GM18502 (cell line): ENCODE data around the gene ATXN1.

Experiments
- ATAC-seq: cut with Tn5 transposase; IDR thresholded peaks from one replicate; pipeline ENCODE4 v1.9.1; 2021; ENCODE audit warnings: mild to moderate bottlenecking; ENCODE audit not compliant: unreplicated experiment, poor library complexity

The ATXN1 gene

GRCh38 chr6:16361121-16361520 is 400.1 kb downstream of the ATXN1 start:
- ATAC-seq = no peak

- no peak for ATAC-seq
These were observed 400.9 kb downstream of the ATXN1 start for GRCh38 chr6:16360365-16360764.

GRCh38 chr6:16359563-16359962 is 401.7 kb downstream of the ATXN1 start:
- no peak for ATAC-seq

GRCh38 chr6:16358531-16359138 is 402.6 kb downstream of the ATXN1 start:
- ATAC-seq = no peak

DNA sequence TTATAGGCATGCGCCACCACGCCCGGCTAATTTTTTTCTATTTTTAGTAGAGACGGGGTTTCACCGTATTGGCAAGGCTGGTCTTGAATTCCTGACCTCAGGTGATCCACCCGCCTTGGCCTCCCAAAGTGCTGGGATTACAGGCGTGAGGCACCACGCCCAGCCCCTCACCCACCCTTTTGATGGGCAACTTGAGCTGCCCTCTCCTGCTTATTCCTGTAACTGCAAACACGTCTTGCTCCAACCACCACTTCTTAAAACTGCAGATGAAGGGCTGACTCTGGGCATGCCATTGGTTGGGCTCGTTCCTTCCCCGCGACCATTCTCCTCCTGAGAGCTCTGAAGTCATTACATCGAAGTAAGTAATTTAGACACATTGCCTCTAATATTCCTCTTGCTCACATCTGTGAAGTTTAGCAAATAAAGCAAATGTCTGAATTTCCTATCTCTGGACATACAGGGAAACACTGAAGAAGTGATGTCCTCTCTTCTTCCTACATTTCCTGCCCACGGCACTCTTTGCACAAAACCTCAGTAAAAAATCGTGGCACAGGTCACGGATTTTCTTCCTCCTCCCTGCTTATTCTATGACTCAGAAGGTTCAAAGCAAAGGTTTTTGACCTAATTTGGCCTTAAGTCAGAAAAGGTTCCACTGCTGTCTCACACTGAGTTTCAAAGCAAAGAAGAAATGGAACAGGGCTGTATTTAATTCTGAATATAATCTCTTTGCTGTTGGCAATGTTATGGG is 405.4 kb downstream of the ATXN1 start:
- ATAC-seq = no peak

DNA sequence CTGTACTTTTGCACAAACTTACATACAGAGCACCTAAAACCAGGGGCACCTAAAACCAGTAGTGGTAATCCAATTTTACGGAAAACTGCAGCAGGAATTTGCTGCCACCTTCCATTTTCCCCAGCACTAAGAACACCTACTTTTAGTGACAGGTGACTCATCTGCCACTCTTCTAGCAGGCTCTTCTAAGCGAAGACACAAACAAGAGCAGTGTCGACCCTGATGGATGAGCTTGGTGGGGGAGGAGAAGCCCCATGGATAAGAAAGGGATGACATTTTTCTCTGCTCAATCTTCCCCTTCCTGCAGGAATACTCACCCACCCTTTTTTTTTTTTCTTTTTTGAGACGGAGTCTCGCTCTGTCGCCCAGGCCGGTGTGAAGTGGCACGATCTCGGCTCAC is 406.0 kb downstream of the ATXN1 start:
- ATAC-seq = no peak

DNA sequence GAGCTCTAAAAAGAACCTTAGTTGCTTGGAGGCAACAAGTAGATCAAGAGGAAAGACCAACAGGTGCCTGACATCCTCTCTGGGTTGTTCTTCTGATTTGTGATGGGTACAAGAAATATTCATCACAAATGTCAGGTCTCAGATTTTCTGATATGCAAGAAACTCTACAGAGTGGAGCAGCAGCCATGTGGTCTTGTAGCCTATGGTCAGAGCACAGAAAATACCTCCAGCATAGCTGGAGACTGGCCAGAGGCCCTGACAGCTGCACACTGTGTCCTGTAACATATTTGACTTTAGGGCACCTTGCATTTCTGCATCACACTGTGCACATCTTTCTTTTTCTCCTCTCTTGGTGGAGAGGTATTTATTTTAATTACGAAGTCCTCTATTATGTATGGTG is 406.6 kb downstream of the ATXN1 start:
- no peak for ATAC-seq

DNA sequence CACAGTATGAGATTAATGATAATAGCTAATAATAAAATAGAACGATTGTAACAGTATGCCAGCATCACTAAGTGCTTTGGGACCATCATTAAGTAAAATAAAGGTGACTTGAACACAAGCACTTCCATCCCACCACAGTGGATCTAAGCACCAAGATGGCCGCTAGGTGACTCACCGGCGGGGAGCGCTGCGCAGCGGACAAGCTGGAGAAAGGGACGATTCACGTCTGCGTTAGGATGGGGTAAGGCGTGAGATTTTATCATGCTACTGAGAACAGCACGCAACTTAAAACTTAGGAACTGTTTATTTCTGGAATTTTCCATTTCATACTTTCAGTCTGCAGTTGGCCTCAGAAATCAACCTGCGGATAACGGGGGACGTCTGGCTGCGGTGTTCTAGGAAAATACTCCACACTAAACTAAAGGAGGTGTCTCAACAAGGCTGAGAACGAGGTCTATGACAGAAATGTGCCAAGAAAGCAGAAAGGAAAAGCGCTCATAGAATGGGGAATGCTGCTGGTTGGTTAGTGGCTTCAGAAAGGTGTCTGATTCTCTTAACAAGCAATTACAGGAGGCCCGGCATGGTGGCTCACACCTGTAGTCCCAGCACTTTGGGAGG is 408.3 kb downstream of the ATXN1 start:
- ATAC-seq = no peak

GRCh38 chr6:16352258-16352635 is 409.0 kb downstream of the ATXN1 start:
- no peak for ATAC-seq

GRCh38 chr6:16349544-16349943 is 411.7 kb downstream of the ATXN1 start:
- no peak for ATAC-seq

GRCh38 chr6:16346831-16347230 is 414.4 kb downstream of the ATXN1 start:
- no peak for ATAC-seq

- ATAC-seq = no peak
These were observed 415.6 kb downstream of the ATXN1 start for GRCh38 chr6:16345449-16346330.

GRCh38 chr6:16344756-16345155 is 416.5 kb downstream of the ATXN1 start:
- no peak for ATAC-seq

- ATAC-seq = no peak
These were observed 417.7 kb downstream of the ATXN1 start for GRCh38 chr6:16343593-16343992.

- ATAC-seq = no peak
These were observed 422.0 kb downstream of the ATXN1 start for GRCh38 chr6:16339265-16339587.

DNA sequence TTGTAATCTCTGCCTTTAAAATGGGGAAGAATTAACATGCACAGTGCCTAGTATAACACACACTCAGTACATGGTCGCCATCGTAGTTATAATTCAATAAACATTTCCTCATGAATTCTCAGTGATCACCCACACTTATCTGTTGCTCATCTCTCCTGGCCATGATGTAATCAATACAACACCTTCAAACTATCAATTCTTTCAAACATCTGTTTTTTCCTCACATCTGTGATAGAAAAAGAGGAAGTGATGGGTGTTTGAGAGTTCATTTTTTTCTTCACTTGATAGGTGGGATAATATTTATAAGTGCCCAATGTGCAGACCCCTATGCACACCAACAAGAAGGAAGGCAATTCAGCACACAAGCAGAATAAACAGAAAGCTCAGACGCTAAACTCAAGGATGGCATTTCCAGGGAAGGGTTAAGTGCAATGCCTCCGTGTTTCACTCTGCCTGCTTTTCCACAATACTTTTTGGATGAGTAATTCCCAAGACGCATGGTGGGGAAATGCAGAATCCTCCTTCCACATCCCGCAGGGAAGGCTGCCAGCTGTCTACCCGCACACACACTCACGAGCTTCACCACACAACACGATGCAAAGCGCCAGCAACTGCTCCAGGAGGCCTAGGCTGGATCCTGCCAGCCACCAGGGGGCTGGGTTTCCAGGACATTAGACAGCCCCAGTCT is 422.5 kb downstream of the ATXN1 start:
- ATAC-seq = no peak

GRCh38 chr6:16337295-16337975 is 423.8 kb downstream of the ATXN1 start:
- no peak for ATAC-seq

DNA sequence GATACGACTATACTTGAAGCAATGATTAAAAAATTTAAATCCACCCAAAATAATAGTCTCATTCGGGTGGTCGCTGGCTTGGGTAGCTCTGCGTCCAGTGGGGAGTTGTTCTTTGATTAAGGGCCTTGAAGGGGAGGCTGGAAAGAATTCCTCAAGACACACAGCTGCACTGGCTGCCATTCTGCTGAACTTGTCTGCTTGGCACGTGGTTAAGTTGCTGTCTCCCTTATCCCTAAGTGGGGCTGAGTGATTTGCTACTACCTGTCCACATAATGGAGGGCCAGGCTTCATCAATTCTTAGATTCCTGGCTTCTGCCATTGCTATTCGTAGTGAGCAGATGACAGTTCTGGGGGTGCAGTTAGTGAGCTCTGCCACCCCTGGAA is 424.4 kb downstream of the ATXN1 start:
- no peak for ATAC-seq

DNA sequence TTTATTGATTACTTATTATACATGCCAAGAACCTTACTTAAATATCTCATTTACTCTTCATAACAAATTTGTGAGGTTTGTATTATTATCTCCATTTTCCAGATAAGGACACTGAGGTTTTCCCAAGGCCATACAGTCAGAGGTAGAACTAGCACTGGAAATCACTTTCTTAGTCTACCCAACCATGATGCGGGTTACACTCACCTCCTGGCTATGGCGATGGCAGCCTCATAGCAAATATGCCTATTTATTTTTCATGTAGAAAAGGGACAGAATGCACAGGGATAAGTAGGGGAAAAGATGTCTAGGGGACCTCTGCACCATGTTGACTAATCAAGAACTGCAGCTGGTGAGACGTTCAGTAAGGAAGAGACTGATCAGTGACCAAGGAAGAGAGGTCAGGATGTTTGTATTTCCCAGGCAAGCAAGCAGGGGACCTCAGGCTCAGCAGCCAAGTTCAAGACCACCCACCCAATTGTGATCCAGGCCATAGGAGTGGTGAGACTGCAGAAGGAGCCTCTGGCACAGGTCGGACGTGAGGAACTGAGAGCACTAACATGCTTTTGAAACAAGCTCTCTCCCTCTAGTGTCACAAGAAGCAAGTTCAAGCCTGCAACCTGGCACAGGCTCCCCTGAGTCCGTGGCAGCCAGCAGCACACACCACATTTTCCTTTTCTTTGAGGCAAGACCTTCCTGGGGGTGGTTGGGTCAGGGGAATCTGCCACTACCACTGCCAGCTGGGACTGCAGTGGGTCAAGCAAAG is 425.0 kb downstream of the ATXN1 start:
- ATAC-seq = no peak
